ENCODE results near the gene NTRK2.

DNA sequence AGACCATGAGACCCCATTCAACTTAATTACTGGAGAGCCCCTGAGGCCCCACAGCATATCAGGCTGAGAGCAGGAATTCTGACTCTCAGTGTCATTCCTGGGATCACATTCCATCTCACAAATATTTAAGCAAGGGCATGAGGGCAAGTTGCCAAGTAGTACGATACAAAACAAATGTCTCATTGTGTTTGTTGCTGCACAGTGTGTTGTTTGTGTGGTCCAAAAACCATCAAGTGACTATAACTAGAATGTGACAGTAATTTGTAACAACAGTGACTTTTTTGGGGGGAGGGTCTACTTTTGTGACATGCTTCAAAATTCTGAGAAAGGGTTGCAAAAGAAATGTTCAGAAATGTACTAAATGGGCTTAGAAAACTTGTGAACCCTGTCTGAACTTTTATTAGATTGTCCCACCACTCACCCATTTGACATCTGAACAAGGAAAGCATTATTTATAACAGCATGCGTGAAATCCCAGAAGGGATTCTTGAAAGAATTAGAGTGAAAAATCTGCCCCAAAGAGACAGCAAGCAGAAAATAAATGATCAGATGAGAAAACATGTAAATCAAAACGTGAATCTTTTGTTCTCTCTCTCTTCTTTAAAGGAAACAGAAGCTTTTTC is 347.0 kb downstream of the NTRK2 start:
- TF ChIP-seq, protein P1, sequence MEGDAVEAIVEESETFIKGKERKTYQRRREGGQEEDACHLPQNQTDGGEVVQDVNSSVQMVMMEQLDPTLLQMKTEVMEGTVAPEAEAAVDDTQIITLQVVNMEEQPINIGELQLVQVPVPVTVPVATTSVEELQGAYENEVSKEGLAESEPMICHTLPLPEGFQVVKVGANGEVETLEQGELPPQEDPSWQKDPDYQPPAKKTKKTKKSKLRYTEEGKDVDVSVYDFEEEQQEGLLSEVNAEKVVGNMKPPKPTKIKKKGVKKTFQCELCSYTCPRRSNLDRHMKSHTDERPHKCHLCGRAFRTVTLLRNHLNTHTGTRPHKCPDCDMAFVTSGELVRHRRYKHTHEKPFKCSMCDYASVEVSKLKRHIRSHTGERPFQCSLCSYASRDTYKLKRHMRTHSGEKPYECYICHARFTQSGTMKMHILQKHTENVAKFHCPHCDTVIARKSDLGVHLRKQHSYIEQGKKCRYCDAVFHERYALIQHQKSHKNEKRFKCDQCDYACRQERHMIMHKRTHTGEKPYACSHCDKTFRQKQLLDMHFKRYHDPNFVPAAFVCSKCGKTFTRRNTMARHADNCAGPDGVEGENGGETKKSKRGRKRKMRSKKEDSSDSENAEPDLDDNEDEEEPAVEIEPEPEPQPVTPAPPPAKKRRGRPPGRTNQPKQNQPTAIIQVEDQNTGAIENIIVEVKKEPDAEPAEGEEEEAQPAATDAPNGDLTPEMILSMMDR (optimal IDR thresholded peaks at IDR 0.05 in 1 of 3, IDR thresholded peaks at IDR 0.05 in 1 of 3, conservative IDR thresholded peaks at IDR 0.05 in 1 of 3; ENCODE audit: extremely low read depth in 1 of 3, insufficient read depth in 2 of 3, low read length in 3 of 3) = no peak
- no peak for TF ChIP-seq EZH2 (IDR thresholded peaks at IDR 0.05; ENCODE audit: low read length)
